ENCODE measurements around the gene RBMS3.
A peak's percentile ranks its signal among the peaks of the same experiment; 100 is the strongest.

RBMS3 gene

DNA sequence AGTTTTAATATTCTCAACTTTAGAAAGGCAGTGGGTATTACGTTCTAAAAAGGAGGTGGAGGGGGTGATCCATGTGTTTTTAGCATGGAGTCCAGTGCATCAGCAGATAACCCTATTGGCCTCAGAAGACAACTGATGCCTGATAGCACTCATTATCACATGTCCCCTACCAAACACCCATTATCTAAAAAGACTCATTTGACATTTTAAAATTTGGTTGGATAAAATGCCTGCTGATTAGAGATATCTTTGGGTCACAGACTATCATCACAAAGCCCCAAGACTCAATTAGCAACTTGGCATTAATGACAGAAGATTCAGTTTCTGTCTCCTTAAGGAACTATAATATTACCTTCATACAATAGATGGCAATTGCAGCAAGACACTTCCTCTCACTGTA, 589.3 kb downstream of the RBMS3 start:
- H3K36me3 Mint-ChIP-seq (ENCODE audit: low read depth), result peaks cover 7% of the 10 kb centered on the region
- H3K4me1 Mint-ChIP-seq, result no peaks in the 10 kb centered on the region
- H3K27me3 Mint-ChIP-seq (ENCODE audit: low read depth), result no peaks in the 10 kb centered on the region
- no peak overlapping the region for H3K27ac Mint-ChIP-seq
- H3K9me3 Mint-ChIP-seq, result peaks cover 7% of the 10 kb centered on the region
- no peak overlapping the region for H3K4me3 Mint-ChIP-seq
- TF ChIP-seq, protein P1, sequence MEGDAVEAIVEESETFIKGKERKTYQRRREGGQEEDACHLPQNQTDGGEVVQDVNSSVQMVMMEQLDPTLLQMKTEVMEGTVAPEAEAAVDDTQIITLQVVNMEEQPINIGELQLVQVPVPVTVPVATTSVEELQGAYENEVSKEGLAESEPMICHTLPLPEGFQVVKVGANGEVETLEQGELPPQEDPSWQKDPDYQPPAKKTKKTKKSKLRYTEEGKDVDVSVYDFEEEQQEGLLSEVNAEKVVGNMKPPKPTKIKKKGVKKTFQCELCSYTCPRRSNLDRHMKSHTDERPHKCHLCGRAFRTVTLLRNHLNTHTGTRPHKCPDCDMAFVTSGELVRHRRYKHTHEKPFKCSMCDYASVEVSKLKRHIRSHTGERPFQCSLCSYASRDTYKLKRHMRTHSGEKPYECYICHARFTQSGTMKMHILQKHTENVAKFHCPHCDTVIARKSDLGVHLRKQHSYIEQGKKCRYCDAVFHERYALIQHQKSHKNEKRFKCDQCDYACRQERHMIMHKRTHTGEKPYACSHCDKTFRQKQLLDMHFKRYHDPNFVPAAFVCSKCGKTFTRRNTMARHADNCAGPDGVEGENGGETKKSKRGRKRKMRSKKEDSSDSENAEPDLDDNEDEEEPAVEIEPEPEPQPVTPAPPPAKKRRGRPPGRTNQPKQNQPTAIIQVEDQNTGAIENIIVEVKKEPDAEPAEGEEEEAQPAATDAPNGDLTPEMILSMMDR (IDR thresholded peaks at IDR 0.05; ENCODE audit: unreplicated experiment in 3 of 3), result no peak

DNA sequence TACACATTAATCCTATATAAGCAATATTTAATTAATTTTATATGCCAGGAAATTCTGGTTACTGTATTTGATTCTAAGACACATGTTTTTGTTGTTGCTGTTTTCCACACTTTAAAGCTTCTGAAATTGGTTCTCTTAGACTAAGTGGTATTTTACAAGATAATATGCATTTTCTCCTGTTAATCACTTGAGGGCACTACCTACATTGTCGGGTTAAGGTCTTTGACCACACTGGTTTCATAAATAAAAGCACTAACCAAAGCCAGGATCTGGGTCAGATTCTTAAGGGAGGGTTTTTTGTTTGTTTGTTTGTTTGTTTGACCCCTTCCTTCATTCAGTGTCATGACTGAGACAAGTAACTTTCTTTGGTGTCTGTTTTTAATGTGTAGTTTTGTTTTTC, 590.2 kb downstream of the RBMS3 start:
- H3K27me3 Mint-ChIP-seq (ENCODE audit: low read depth), result no peaks in the 10 kb centered on the region
- H3K9me3 Mint-ChIP-seq, result peaks cover 7% of the 10 kb centered on the region
- peaks cover 7% of the 10 kb centered on the region for H3K36me3 Mint-ChIP-seq (ENCODE audit: low read depth)
- no peak overlapping the region for H3K4me3 Mint-ChIP-seq
- TF ChIP-seq, protein P1 (IDR thresholded peaks at IDR 0.05; ENCODE audit: unreplicated experiment in 3 of 3), result no peak
- no peaks in the 10 kb centered on the region for H3K4me1 Mint-ChIP-seq
- H3K27ac Mint-ChIP-seq, result no peak overlapping the region

DNA sequence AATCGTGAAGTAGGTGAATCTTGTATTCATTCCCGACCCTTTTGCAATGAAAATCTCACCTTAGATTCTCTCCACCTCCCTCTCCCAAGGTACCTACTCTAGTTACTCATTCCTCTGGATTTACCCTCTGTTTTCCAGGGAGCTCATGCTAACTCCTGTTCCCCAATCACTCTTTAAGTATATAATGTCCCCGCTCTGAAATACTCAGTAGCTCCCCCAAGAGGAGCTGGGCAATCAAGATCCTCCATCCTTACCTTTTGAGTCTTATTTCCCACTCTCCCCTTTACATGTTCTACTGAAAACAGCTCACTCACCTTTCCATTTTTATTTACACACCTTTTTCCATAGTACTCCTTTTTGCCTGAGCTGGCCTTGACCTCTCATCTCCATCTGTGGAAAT, 599.9 kb downstream of the RBMS3 start:
- Mint-ChIP-seq H3K4me3 (no peak overlapping the region), H3K4me1 (no peaks in the 10 kb centered on the region), H3K9me3 (no peaks in the 10 kb centered on the region), H3K27ac (no peak overlapping the region), H3K27me3 (ENCODE audit: low read depth) (no peaks in the 10 kb centered on the region), H3K36me3 (ENCODE audit: low read depth) (no peaks in the 10 kb centered on the region)
- TF ChIP-seq, protein P1 (IDR thresholded peaks at IDR 0.05; ENCODE audit: unreplicated experiment in 3 of 3), result no peak

DNA sequence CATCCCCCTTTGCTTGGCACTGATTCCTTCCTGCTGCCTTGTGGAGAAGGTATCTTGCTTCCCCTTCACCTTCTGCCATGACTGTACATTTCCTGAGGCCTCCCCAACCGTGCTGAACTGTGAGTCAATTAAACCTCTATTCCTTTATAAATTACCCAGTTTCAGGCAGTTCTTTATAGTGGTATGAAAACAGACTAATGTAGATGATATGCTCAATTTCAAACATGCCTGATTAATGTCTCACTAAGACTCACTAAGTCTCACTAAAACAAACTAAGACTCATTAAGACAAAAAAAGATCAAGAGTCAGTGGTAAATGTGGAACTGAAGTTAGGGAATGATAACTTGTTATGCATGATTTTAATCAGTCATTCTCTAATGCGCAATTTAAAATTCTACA, 606.6 kb downstream of the RBMS3 start:
- TF ChIP-seq, protein P1 (IDR thresholded peaks at IDR 0.05; ENCODE audit: unreplicated experiment in 3 of 3), result no peak
- Mint-ChIP-seq H3K4me3 (no peak overlapping the region), H3K27me3 (ENCODE audit: low read depth) (peaks cover 3% of the 10 kb centered on the region), H3K27ac (no peak overlapping the region), H3K4me1 (peaks cover 21% of the 10 kb centered on the region), H3K9me3 (no peaks in the 10 kb centered on the region), H3K36me3 (ENCODE audit: low read depth) (no peaks in the 10 kb centered on the region)

DNA sequence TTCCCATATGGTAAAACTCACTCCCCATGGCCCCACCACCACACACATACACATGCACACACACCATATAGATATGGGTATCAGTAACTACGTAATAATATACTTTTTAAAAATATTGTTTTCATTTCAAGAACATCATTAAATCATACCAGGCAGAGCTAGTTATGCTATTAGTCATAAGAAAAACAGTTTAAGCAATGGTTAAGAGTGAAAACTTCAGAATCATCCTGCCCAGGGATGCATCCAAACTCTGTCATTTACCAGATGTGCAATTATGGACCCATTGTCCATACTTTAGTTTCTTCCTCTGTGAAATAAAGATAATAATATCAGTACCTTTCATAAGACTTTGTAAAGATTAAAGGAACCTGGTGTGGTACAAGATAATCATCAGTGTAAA, 608.3 kb downstream of the RBMS3 start:
- TF ChIP-seq, protein P1 (IDR thresholded peaks at IDR 0.05; ENCODE audit: unreplicated experiment in 3 of 3), result no peak
- Mint-ChIP-seq H3K27ac (no peak overlapping the region), H3K4me1 (peaks cover 35% of the 10 kb centered on the region), H3K4me3 (no peak overlapping the region), H3K9me3 (no peaks in the 10 kb centered on the region), H3K27me3 (ENCODE audit: low read depth) (peaks cover 3% of the 10 kb centered on the region), H3K36me3 (ENCODE audit: low read depth) (no peaks in the 10 kb centered on the region)

DNA sequence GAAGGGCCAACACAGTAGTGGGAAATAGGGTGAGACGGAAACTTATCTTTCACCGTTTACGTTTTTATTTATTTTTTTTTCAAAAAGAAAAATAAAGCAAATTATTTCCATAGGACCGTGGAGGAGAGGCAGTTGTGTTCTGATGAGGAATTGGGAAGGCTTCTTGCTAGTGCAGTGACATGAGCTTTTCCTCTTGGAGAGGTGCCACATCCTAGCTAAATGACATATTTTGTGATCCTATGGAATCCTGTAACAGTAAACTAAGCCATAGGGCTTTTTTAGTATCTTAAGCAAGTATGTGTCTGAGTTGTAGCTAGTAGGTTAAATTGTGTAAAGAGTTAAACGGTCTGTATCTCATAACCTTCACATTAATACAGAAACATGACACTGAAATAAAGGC, 609.9 kb downstream of the RBMS3 start:
- Mint-ChIP-seq H3K4me1 (peaks cover 35% of the 10 kb centered on the region), H3K4me3 (no peak overlapping the region), H3K36me3 (ENCODE audit: low read depth) (no peaks in the 10 kb centered on the region), H3K27me3 (ENCODE audit: low read depth) (peaks cover 3% of the 10 kb centered on the region), H3K27ac (peak overlapping the region in 2 of 3 experiments; percentile 57 to 67), H3K9me3 (no peaks in the 10 kb centered on the region)
- TF ChIP-seq, protein P1 (IDR thresholded peaks at IDR 0.05; ENCODE audit: unreplicated experiment in 3 of 3), result no peak
